Subcutaneous adipose tissue (tissue), 4 donors: ENCODE measurements around the gene SEC11A. TPM values are rescaled to one million over a fixed set of nuclear protein-coding genes. Genes with fewer than 3 reads are reported as not detected.

Experiments used
- CTCF ChIP-seq: fragments of 450-650 bp; IDR thresholded peaks from one replicate; pipeline ENCODE4 v1.5.1; 2016; ENCODE audit warnings: low read depth, mild to moderate bottlenecking, control low read depth, antibody characterized with exemption, moderate library complexity
- total RNA-seq, 4 donors: library from RNA; depleted of rRNA; stranded (reverse); fragments of >200 nt; gene quantifications; one replicate each; pipeline ENCODE4 v1.1.0, GENCODE V29; 2016

The SEC11A gene
- total RNA-seq, 4 donors from 2014 or later, result 185 to 250 (median 214) TPM

- no peak for TF ChIP-seq CTCF
Measured at GRCh38 chr15:84631706-84632272, 84.2 kb downstream of the SEC11A start.

GRCh38 chr15:84629033-84629432 is 86.9 kb downstream of the SEC11A start:
- no peak for TF ChIP-seq CTCF

- no peak for TF ChIP-seq CTCF
Measured at GRCh38 chr15:84625123-84625522, 90.8 kb downstream of the SEC11A start.

GRCh38 chr15:84624359-84624758 is 91.6 kb downstream of the SEC11A start:
- TF ChIP-seq CTCF, result no peak

- TF ChIP-seq CTCF, result no peak
Measured at GRCh38 chr15:84621358-84621979, 94.5 kb downstream of the SEC11A start.

- no peak for TF ChIP-seq CTCF
Measured at GRCh38 chr15:84620626-84621025, 95.3 kb downstream of the SEC11A start.

Other genes starting within 250 kb of the SEC11A start
- 10 to 100 TPM in 3 of 4 donors, 1 to 10 TPM in 1; 7.8 to 26.0 (median 10.2) TPM for gene ZSCAN2, start 115.1 kb downstream of the SEC11A start, total RNA-seq
- gene WDR73, start 61.9 kb downstream of the SEC11A start, total RNA-seq, result 10 to 100 TPM in 3 of 4 donors, 1 to 10 TPM in 1; 9.5 to 19.8 (median 15.8) TPM
- 10 to 100 TPM; 28.6 to 72.3 (median 43.0) TPM for gene NMB, start 57.9 kb downstream of the SEC11A start, total RNA-seq
- 10 to 100 TPM; 19.2 to 35.2 (median 20.4) TPM for gene ZNF592, start 32.5 kb upstream of the SEC11A start, total RNA-seq
- 10 to 100 TPM in 2 of 4 donors, 1 to 10 TPM in 2; 3.3 to 70.3 (median 8.1) TPM for gene ALPK3, start 101.2 kb upstream of the SEC11A start, total RNA-seq
- gene SLC28A1, start 168.5 kb upstream of the SEC11A start, total RNA-seq, result not detected